ENCODE results near the gene SMIM27.

DNA sequence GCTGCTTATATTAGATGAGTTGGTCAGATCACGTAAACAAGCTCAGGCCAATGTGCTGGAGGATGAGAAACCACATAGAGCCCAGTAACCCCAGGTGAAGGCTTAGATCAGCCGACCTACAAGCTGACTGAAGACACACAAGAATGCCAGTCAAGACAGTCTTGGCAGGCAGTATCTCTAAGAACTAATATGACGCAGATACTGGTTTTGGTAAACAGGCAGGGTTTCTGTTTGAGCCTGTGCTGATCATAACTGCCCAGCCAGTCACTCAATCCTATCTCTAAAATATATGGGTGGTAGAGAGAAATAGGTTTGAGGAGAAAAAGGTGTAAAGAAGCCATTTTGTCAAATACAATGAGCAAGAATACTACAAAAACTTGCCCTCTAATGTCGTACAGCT, 18.3 kb upstream of the SMIM27 start:
- TF ChIP-seq EZH2 (IDR thresholded peaks at IDR 0.05; ENCODE audit: borderline replicate concordance, low read depth, low read length, severe bottlenecking) = no peak
- TF ChIP-seq, protein P1, sequence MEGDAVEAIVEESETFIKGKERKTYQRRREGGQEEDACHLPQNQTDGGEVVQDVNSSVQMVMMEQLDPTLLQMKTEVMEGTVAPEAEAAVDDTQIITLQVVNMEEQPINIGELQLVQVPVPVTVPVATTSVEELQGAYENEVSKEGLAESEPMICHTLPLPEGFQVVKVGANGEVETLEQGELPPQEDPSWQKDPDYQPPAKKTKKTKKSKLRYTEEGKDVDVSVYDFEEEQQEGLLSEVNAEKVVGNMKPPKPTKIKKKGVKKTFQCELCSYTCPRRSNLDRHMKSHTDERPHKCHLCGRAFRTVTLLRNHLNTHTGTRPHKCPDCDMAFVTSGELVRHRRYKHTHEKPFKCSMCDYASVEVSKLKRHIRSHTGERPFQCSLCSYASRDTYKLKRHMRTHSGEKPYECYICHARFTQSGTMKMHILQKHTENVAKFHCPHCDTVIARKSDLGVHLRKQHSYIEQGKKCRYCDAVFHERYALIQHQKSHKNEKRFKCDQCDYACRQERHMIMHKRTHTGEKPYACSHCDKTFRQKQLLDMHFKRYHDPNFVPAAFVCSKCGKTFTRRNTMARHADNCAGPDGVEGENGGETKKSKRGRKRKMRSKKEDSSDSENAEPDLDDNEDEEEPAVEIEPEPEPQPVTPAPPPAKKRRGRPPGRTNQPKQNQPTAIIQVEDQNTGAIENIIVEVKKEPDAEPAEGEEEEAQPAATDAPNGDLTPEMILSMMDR (IDR thresholded peaks at IDR 0.05; ENCODE audit: borderline replicate concordance, extremely low read depth, low read length, poor library complexity, severe bottlenecking) = no peak
